ENCODE measurements around the gene IST1.

IST1 gene

GRCh38 chr16:71878911-71879310, 16.4 kb upstream of the IST1 start:
- H3K4me3 ChIP-seq (ENCODE audit: low read length in 2 of 2) = no peak overlapping the region
- peaks cover 5 to 9% of the 10 kb centered on the region in 2 donors for H3K4me1 ChIP-seq (ENCODE audit: control insufficient read depth in 2 of 2, insufficient read depth in 2 of 2, low read length in 2 of 2)
- peaks cover 8 to 21% of the 10 kb centered on the region in 2 donors for H3K36me3 ChIP-seq (ENCODE audit: control insufficient read depth in 2 of 2, insufficient read depth in 2 of 2, low read length in 2 of 2)
- no peaks in the 10 kb centered on the region for H3K27me3 ChIP-seq (ENCODE audit: control insufficient read depth in 2 of 2, insufficient read depth in 2 of 2, low read length in 2 of 2)
- no peaks in the 10 kb centered on the region for H3K9me3 ChIP-seq (ENCODE audit: control insufficient read depth in 2 of 2, low read length in 2 of 2)
- no peak overlapping the region for H3K27ac ChIP-seq (ENCODE audit: low read depth in 2 of 2, low read length in 2 of 2)
- no peak overlapping the region for H3K9ac ChIP-seq (ENCODE audit: low read depth in 1 of 2, low read length in 2 of 2)

GRCh38 chr16:71880176-71880575, 15.2 kb upstream of the IST1 start:
- Histone ChIP-seq H3K36me3 (ENCODE audit: control insufficient read depth in 2 of 2, insufficient read depth in 2 of 2, low read length in 2 of 2) (peaks cover 8 to 21% of the 10 kb centered on the region in 2 donors), H3K9me3 (ENCODE audit: control insufficient read depth in 2 of 2, low read length in 2 of 2) (no peaks in the 10 kb centered on the region), H3K4me3 (ENCODE audit: low read length in 2 of 2) (no peak overlapping the region), H3K27me3 (ENCODE audit: control insufficient read depth in 2 of 2, insufficient read depth in 2 of 2, low read length in 2 of 2) (no peaks in the 10 kb centered on the region), H3K4me1 (ENCODE audit: control insufficient read depth in 2 of 2, insufficient read depth in 2 of 2, low read length in 2 of 2) (peaks cover 8 to 15% of the 10 kb centered on the region in 2 donors), H3K27ac (ENCODE audit: low read depth in 2 of 2, low read length in 2 of 2) (no peak overlapping the region), H3K9ac (ENCODE audit: low read depth in 1 of 2, low read length in 2 of 2) (no peak overlapping the region)

GRCh38 chr16:71882505-71883167, 12.7 kb upstream of the IST1 start:
- Histone ChIP-seq H3K36me3 (ENCODE audit: control insufficient read depth in 2 of 2, insufficient read depth in 2 of 2, low read length in 2 of 2) (peaks cover 8 to 14% of the 10 kb centered on the region in 2 donors), H3K27ac (ENCODE audit: low read depth in 2 of 2, low read length in 2 of 2) (peak overlapping the region; percentile 83 to 85), H3K27me3 (ENCODE audit: control insufficient read depth in 2 of 2, insufficient read depth in 2 of 2, low read length in 2 of 2) (no peaks in the 10 kb centered on the region), H3K9me3 (ENCODE audit: control insufficient read depth in 2 of 2, low read length in 2 of 2) (no peaks in the 10 kb centered on the region), H3K9ac (ENCODE audit: low read depth in 1 of 2, low read length in 2 of 2) (peak overlapping the region; percentile 27 to 88), H3K4me1 (ENCODE audit: control insufficient read depth in 2 of 2, insufficient read depth in 2 of 2, low read length in 2 of 2) (peaks cover 8 to 15% of the 10 kb centered on the region in 2 donors), H3K4me3 (ENCODE audit: low read length in 2 of 2) (peak overlapping the region; percentile 67 to 75)

GRCh38 chr16:71883168-71883848, 12.0 kb upstream of the IST1 start:
- peak overlapping the region; percentile 75 to 86 for H3K4me3 ChIP-seq (ENCODE audit: low read length in 2 of 2)
- H3K9ac ChIP-seq (ENCODE audit: low read depth in 1 of 2, low read length in 2 of 2) = peak overlapping the region; percentile 83 to 88
- H3K27me3 ChIP-seq (ENCODE audit: control insufficient read depth in 2 of 2, insufficient read depth in 2 of 2, low read length in 2 of 2) = no peaks in the 10 kb centered on the region
- peaks cover 8 to 15% of the 10 kb centered on the region in 2 donors for H3K4me1 ChIP-seq (ENCODE audit: control insufficient read depth in 2 of 2, insufficient read depth in 2 of 2, low read length in 2 of 2)
- H3K9me3 ChIP-seq (ENCODE audit: control insufficient read depth in 2 of 2, low read length in 2 of 2) = no peaks in the 10 kb centered on the region
- peaks cover 8 to 14% of the 10 kb centered on the region in 2 donors for H3K36me3 ChIP-seq (ENCODE audit: control insufficient read depth in 2 of 2, insufficient read depth in 2 of 2, low read length in 2 of 2)
- H3K27ac ChIP-seq (ENCODE audit: low read depth in 2 of 2, low read length in 2 of 2) = peak overlapping the region; percentile 83 to 85

- Histone ChIP-seq H3K27me3 (ENCODE audit: control insufficient read depth in 2 of 2, insufficient read depth in 2 of 2, low read length in 2 of 2) (no peaks in the 10 kb centered on the region), H3K4me1 (ENCODE audit: control insufficient read depth in 2 of 2, insufficient read depth in 2 of 2, low read length in 2 of 2) (peaks cover 8 to 18% of the 10 kb centered on the region in 2 donors), H3K36me3 (ENCODE audit: control insufficient read depth in 2 of 2, insufficient read depth in 2 of 2, low read length in 2 of 2) (peaks cover 8 to 10% of the 10 kb centered on the region in 2 donors), H3K27ac (ENCODE audit: low read depth in 2 of 2, low read length in 2 of 2) (peak within 1 kb of the TSS; percentile 83 to 85), H3K4me3 (ENCODE audit: low read length in 2 of 2) (peak within 1 kb of the TSS; percentile 75 to 86), H3K9me3 (ENCODE audit: control insufficient read depth in 2 of 2, low read length in 2 of 2) (no peaks in the 10 kb centered on the region), H3K9ac (ENCODE audit: low read depth in 1 of 2, low read length in 2 of 2) (peak within 1 kb of the TSS; percentile 83 to 88)
Measured at GRCh38 chr16:71883849-71884638, 11.3 kb upstream of the IST1 start, which contains the start of gene ZNF821. Gene ZNF821, minus strand, starts transcription at chr16:71884182. Its CDS starts 4,236 bp downstream, at chr16:71879946.

- peaks cover 8 to 22% of the 10 kb centered on the region in 2 donors for H3K4me1 ChIP-seq (ENCODE audit: control insufficient read depth in 2 of 2, insufficient read depth in 2 of 2, low read length in 2 of 2)
- H3K36me3 ChIP-seq (ENCODE audit: control insufficient read depth in 2 of 2, insufficient read depth in 2 of 2, low read length in 2 of 2) = peaks cover 0 to 1% of the 10 kb centered on the region in 2 donors
- H3K27me3 ChIP-seq (ENCODE audit: control insufficient read depth in 2 of 2, insufficient read depth in 2 of 2, low read length in 2 of 2) = no peaks in the 10 kb centered on the region
- H3K9ac ChIP-seq (ENCODE audit: low read depth in 1 of 2, low read length in 2 of 2) = no peak overlapping the region
- peak overlapping the region; percentile 27 to 35 for H3K4me3 ChIP-seq (ENCODE audit: low read length in 2 of 2)
- peak overlapping the region in 1 of 2 donors; percentile 36 for H3K27ac ChIP-seq (ENCODE audit: low read depth in 2 of 2, low read length in 2 of 2)
- H3K9me3 ChIP-seq (ENCODE audit: control insufficient read depth in 2 of 2, low read length in 2 of 2) = no peaks in the 10 kb centered on the region
Measured at GRCh38 chr16:71885261-71885650, 10.1 kb upstream of the IST1 start.

- Histone ChIP-seq H3K36me3 (ENCODE audit: control insufficient read depth in 2 of 2, insufficient read depth in 2 of 2, low read length in 2 of 2) (no peaks in the 10 kb centered on the region), H3K4me1 (ENCODE audit: control insufficient read depth in 2 of 2, insufficient read depth in 2 of 2, low read length in 2 of 2) (peaks cover 3 to 15% of the 10 kb centered on the region in 2 donors), H3K27me3 (ENCODE audit: control insufficient read depth in 2 of 2, insufficient read depth in 2 of 2, low read length in 2 of 2) (no peaks in the 10 kb centered on the region), H3K9me3 (ENCODE audit: control insufficient read depth in 2 of 2, low read length in 2 of 2) (no peaks in the 10 kb centered on the region), H3K4me3 (ENCODE audit: low read length in 2 of 2) (no peak overlapping the region), H3K9ac (ENCODE audit: low read depth in 1 of 2, low read length in 2 of 2) (no peak overlapping the region), H3K27ac (ENCODE audit: low read depth in 2 of 2, low read length in 2 of 2) (peak overlapping the region in 1 of 2 donors; percentile 15)
Measured at GRCh38 chr16:71889147-71889546, 6.2 kb upstream of the IST1 start.

DNA sequence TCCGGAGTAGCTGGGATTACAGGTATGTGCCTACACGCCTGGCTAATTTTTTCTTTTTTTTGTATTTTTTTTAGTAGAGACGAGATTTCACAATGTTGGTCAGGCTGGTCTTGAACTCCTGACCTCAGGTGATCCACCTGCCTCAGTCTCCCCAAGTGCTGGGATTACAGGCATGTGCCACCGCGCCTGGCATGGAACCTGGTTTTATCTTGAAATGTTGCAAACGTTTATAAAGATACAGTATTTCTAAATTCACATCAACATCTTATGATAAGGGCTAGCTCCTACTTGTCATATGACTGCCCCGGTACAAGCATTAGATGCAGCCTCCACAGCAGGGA, 1.5 kb upstream of the IST1 start:
- peaks cover 9 to 15% of the 10 kb centered on the region in 2 donors for H3K4me1 ChIP-seq (ENCODE audit: control insufficient read depth in 2 of 2, insufficient read depth in 2 of 2, low read length in 2 of 2)
- H3K9me3 ChIP-seq (ENCODE audit: control insufficient read depth in 2 of 2, low read length in 2 of 2) = no peaks in the 10 kb centered on the region
- no peaks in the 10 kb centered on the region for H3K27me3 ChIP-seq (ENCODE audit: control insufficient read depth in 2 of 2, insufficient read depth in 2 of 2, low read length in 2 of 2)
- no peaks in the 10 kb centered on the region for H3K36me3 ChIP-seq (ENCODE audit: control insufficient read depth in 2 of 2, insufficient read depth in 2 of 2, low read length in 2 of 2)
- H3K4me3 ChIP-seq (ENCODE audit: low read length in 2 of 2) = peak overlapping the region; percentile 89 to 99
- H3K9ac ChIP-seq (ENCODE audit: low read depth in 1 of 2, low read length in 2 of 2) = peak overlapping the region; percentile 78 to 100
- peak overlapping the region; percentile 99 to 100 for H3K27ac ChIP-seq (ENCODE audit: low read depth in 2 of 2, low read length in 2 of 2)

DNA sequence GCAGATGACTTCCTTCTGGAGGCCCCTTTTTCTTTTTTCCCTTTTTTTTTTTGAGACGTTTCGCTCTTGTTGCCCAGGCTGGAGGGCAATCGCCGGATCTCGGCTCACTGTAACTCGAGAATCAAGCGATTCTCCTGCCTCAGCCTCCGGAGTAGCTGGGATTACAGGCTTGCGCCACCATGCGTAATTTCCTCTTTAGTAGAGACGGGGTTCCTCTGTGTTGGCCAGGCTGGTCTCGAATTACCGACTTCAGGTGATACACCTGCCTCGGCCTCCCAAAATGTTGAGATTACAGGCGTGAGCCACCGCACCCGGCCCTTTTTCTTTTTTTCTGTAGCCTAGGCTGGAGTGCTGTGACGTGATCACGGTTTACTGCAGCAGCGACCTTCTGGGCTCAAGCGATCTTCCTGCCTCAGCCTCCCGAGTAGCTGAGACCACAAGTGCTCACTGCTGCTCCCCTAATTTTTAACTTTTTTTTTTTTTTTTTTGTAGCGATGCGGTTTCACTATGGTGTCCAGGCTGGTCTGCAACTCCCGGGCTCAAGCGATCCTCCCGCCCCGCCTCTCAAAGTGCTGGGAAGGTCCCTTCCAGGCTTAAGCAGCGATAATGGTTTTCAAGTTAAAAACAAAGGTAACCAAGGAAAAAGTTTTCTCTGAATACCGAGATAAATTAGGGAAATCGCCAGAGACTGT, 956 bp upstream of the IST1 start:
- H3K27me3 ChIP-seq (ENCODE audit: control insufficient read depth in 2 of 2, insufficient read depth in 2 of 2, low read length in 2 of 2) = no peaks in the 10 kb centered on the region
- H3K4me1 ChIP-seq (ENCODE audit: control insufficient read depth in 2 of 2, insufficient read depth in 2 of 2, low read length in 2 of 2) = peaks cover 9 to 13% of the 10 kb centered on the region in 2 donors
- H3K9me3 ChIP-seq (ENCODE audit: control insufficient read depth in 2 of 2, low read length in 2 of 2) = no peaks in the 10 kb centered on the region
- peak overlapping the region; percentile 89 to 99 for H3K4me3 ChIP-seq (ENCODE audit: low read length in 2 of 2)
- H3K9ac ChIP-seq (ENCODE audit: low read depth in 1 of 2, low read length in 2 of 2) = peak overlapping the region; percentile 78 to 100
- no peaks in the 10 kb centered on the region for H3K36me3 ChIP-seq (ENCODE audit: control insufficient read depth in 2 of 2, insufficient read depth in 2 of 2, low read length in 2 of 2)
- H3K27ac ChIP-seq (ENCODE audit: low read depth in 2 of 2, low read length in 2 of 2) = peak overlapping the region; percentile 99 to 100

All from mucosa of rectum (tissue), 2 donors.